Caco-2 (cell line): ENCODE results near the gene TMEM120A. TPM values are rescaled to one million over a fixed set of nuclear protein-coding genes. Genes with fewer than 3 reads are reported as not detected.

ENCODE experiments used
- BruUV-seq: library from RNA; stranded (reverse); fragments of 400-500 nt; replicated peaks from 2 replicates; lab custom pipeline; 2021; lab: Mats Ljungman, UMichigan
- CTCF ChIA-PET: fragments of 300-600 bp; sonication (Branson Sonifier 250); formaldehyde crosslinking; loops from one replicate; lab custom pipeline; 2022; ENCODE audit warnings: antibody characterized with exemption; lab: Charles Lee
- POLR2A ChIA-PET: fragments of 300-600 bp; sonication (Branson Sonifier 250); formaldehyde crosslinking; loops from one replicate; lab custom pipeline; 2022; ENCODE audit warnings: antibody characterized with exemption; lab: Charles Lee
- DNase-seq, 2 experiments: peaks; one replicate each; pipeline versions ENCODE4 v3.0.0 to v3.0.0-alpha.2; 2020 to 2022
- H3K27me3 ChIP-seq: replicated peaks from 2 replicates; pipeline ENCODE4 v1.6.0; 2011; ENCODE audit warnings: low read length; ENCODE audit not compliant: control insufficient read depth, insufficient read depth
- H3K36me3 ChIP-seq: 2 replicates; pipeline ENCODE4 v1.5.1; 2011; ENCODE audit warnings: low read length; ENCODE audit not compliant: control insufficient read depth, insufficient read depth
- H3K4me1 ChIP-seq: fragments of 250-450 bp; sonication (Bioruptor Pico); 2 replicates; pipeline ENCODE4 v1.5.1; 2020; ENCODE audit warnings: mild to moderate bottlenecking
- H3K4me3 ChIP-seq: 2 replicates; pipeline ENCODE4 v1.5.1; 2011; ENCODE audit warnings: low read depth, mild to moderate bottlenecking, control low read depth, low read length
- H3K9me3 ChIP-seq: fragments of 250-450 bp; sonication (Bioruptor Pico); 2 replicates; pipeline ENCODE4 v1.5.1; 2020; ENCODE audit warnings: mild to moderate bottlenecking, moderate library complexity
- H3K27ac Mint-ChIP-seq: one replicate; pipeline ENCODE4 v1.8.0; 2022; ENCODE audit warnings: mixed read lengths; ENCODE audit not compliant: unreplicated experiment
- H3K27me3 Mint-ChIP-seq: one replicate; pipeline ENCODE4 v1.8.0; 2022; ENCODE audit warnings: mixed read lengths; ENCODE audit not compliant: insufficient read depth, unreplicated experiment
- H3K36me3 Mint-ChIP-seq: one replicate; pipeline ENCODE4 v1.8.0; 2022; ENCODE audit warnings: mild to moderate bottlenecking, mixed read lengths; ENCODE audit not compliant: insufficient read depth, unreplicated experiment
- H3K4me1 Mint-ChIP-seq: one replicate; pipeline ENCODE4 v1.8.0; 2022; ENCODE audit warnings: low read depth, mixed read lengths; ENCODE audit not compliant: unreplicated experiment
- H3K4me3 Mint-ChIP-seq: one replicate; pipeline ENCODE4 v1.8.0; 2022; ENCODE audit warnings: mild to moderate bottlenecking, moderate library complexity, mixed read lengths; ENCODE audit not compliant: unreplicated experiment
- H3K9me3 Mint-ChIP-seq: one replicate; pipeline ENCODE4 v1.8.0; 2022; ENCODE audit warnings: mixed read lengths; ENCODE audit not compliant: unreplicated experiment
- CTCF ChIP-seq, 2 experiments: fragments of 200-600 bp in 1 of 2; IDR thresholded peaks; 1 replicate in 1 of 2; 2 replicates in 1 of 2; pipeline versions ENCODE4 v1.5.1 to v1.8.0; 2011 to 2022; ENCODE audit warnings: antibody characterized with exemption in 1 of 2, control low read depth in 1 of 2, inconsistent platforms in 1 of 2, low read depth in 1 of 2, low read length in 1 of 2, mild to moderate bottlenecking in 1 of 2, moderate library complexity in 1 of 2; ENCODE audit not compliant: insufficient read depth in 1 of 2, severe bottlenecking in 1 of 2, unreplicated experiment in 1 of 2
- intact Hi-C: fragments of 100-400 bp; cut with micrococcal nuclease; formaldehyde crosslinking; loops from one replicate; pipeline ENCODE4 v1.10.0; 2022; ENCODE audit not compliant: unreplicated experiment
- total RNA-seq: library from RNA; stranded (reverse); gene quantifications from 2 replicates; pipeline ENCODE4 v1.2.3, GENCODE V29; 2022

TMEM120A gene
- total RNA-seq, 1 experiment from 2014 or later: 65.4 TPM

GRCh38 chr7:75950111-75950681 lies 44.2 kb downstream of the TMEM120A start:
- H3K36me3 ChIP-seq: peaks cover 1% of the 10 kb centered on the region; the same call in 1 of the 2 replicates
- no peaks in the 10 kb centered on the region for H3K9me3 ChIP-seq
- Mint-ChIP-seq H3K4me1 (peaks cover 14% of the 10 kb centered on the region), H3K9me3 (no peaks in the 10 kb centered on the region), H3K36me3 (peaks cover 34% of the 10 kb centered on the region), H3K27ac (no peak overlapping the region), H3K4me3 (no peak overlapping the region), H3K27me3 (no peaks in the 10 kb centered on the region)
- H3K27me3 ChIP-seq: no peaks in the 10 kb centered on the region
- H3K4me3 ChIP-seq: no peak overlapping the region
- no TSS peak for BruUV-seq
- intact Hi-C loops: no loop called here
- H3K4me1 ChIP-seq: peaks cover 11% of the 10 kb centered on the region
- ChIA-PET POLR2A (no interaction called here), CTCF (no interaction called here)
- no peak for TF ChIP-seq CTCF (IDR thresholded peaks at IDR 0.05; ENCODE audit: insufficient read depth in 1 of 2, low read depth in 1 of 2, low read length in 1 of 2, severe bottlenecking in 1 of 2, unreplicated experiment in 1 of 2)
- DNase-seq: no peak

- Histone ChIP-seq H3K4me3 (no peak overlapping the region), H3K9me3 (no peaks in the 10 kb centered on the region), H3K4me1 (peaks cover 25% of the 10 kb centered on the region), H3K27me3 (no peaks in the 10 kb centered on the region), H3K36me3 (no peaks in the 10 kb centered on the region; the same call in 1 of the 2 replicates)
- H3K9me3 Mint-ChIP-seq: no peaks in the 10 kb centered on the region
- peaks cover 24% of the 10 kb centered on the region for H3K4me1 Mint-ChIP-seq
- no peak for DNase-seq
- POLR2A ChIA-PET: no interaction called here
- H3K4me3 Mint-ChIP-seq: no peak overlapping the region
- H3K27me3 Mint-ChIP-seq: no peaks in the 10 kb centered on the region
- intact Hi-C loops: no loop called here
- H3K36me3 Mint-ChIP-seq: peaks cover 26% of the 10 kb centered on the region
- CTCF ChIA-PET: no interaction called here
- no TSS peak for BruUV-seq
- no peak overlapping the region for H3K27ac Mint-ChIP-seq
- TF ChIP-seq CTCF (IDR thresholded peaks at IDR 0.05; ENCODE audit: insufficient read depth in 1 of 2, low read depth in 1 of 2, low read length in 1 of 2, severe bottlenecking in 1 of 2, unreplicated experiment in 1 of 2): no peak
These were observed 46.2 kb downstream of the TMEM120A start for GRCh38 chr7:75948179-75948578.

- H3K27me3 ChIP-seq: no peaks in the 10 kb centered on the region
- no peak for TF ChIP-seq CTCF (IDR thresholded peaks at IDR 0.05; ENCODE audit: insufficient read depth in 1 of 2, low read depth in 1 of 2, low read length in 1 of 2, severe bottlenecking in 1 of 2, unreplicated experiment in 1 of 2)
- Mint-ChIP-seq H3K4me1 (peaks cover 24% of the 10 kb centered on the region), H3K27me3 (no peaks in the 10 kb centered on the region), H3K9me3 (no peaks in the 10 kb centered on the region), H3K27ac (peak overlapping the region; percentile 63), H3K4me3 (no peak overlapping the region), H3K36me3 (peaks cover 26% of the 10 kb centered on the region)
- H3K9me3 ChIP-seq: no peaks in the 10 kb centered on the region
- H3K36me3 ChIP-seq: no peaks in the 10 kb centered on the region
- ChIA-PET CTCF (no interaction called here), POLR2A (no interaction called here)
- peaks cover 22% of the 10 kb centered on the region for H3K4me1 ChIP-seq
- intact Hi-C loops: no loop called here
- H3K4me3 ChIP-seq: no peak overlapping the region
- no peak for DNase-seq
- BruUV-seq: no TSS peak
These were observed 48.1 kb downstream of the TMEM120A start for GRCh38 chr7:75946207-75946855.
